A549 (cell line): Measurements from ENCODE around the gene TBC1D8. TPM values are rescaled to one million over a fixed set of nuclear protein-coding genes. Genes with fewer than 3 reads are reported as not detected.

Source experiments
- ATAC-seq, 2 experiments: fragments of 200-7000 bp in 1 of 2; fragments of >200 bp in 1 of 2; cut with Nextera tagmentation in 1 of 2; cut with Tn5 transposase in 1 of 2; 3 replicates each; pipeline versions ENCODE4 v1.8.0 to v1.9.1; 2018 to 2020; ENCODE audit warnings: mild to moderate bottlenecking in 1 of 2, moderate library complexity in 1 of 2
- CTCF ChIA-PET: fragments of 300-600 bp; sonication (Branson Sonifier 250); formaldehyde crosslinking; extraction: SDS; loops from one replicate; lab custom pipeline; 2021; ENCODE audit warnings: antibody characterized with exemption, inconsistent platforms; lab: Yijun Ruan, JAX
- POLR2A ChIA-PET: fragments of 350-600 bp; formaldehyde crosslinking; extraction: SDS; loops from one replicate; lab custom pipeline; 2021; ENCODE audit warnings: antibody characterized with exemption, inconsistent platforms; lab: Yijun Ruan, JAX
- DNase-seq, 2 experiments: peaks; one replicate each; pipeline versions ENCODE4 v3.0.0 to v3.0.0-alpha.2; 2011 to 2016; ENCODE audit warnings: low read depth in 1 of 2, low spot score in 1 of 2
- FAIRE-seq: peaks from 2 replicates; lab custom pipeline; 2011; peaks lifted over from hg19 to GRCh38; lab: Jason Lieb, UNC
- H3K27ac ChIP-seq, 2 experiments: fragments of >200 bp; sonication (Bioruptor Twin); formaldehyde crosslinking; 3 replicates each; pipeline ENCODE4 v1.5.1; 2016 to 2017
- H3K4me1 ChIP-seq: fragments of >200 bp; sonication (Bioruptor Twin); formaldehyde crosslinking; 3 replicates; pipeline ENCODE4 v1.6.1; 2016
- H3K4me2 ChIP-seq: fragments of >200 bp; sonication (Bioruptor Twin); formaldehyde crosslinking; 3 replicates; pipeline ENCODE4 v1.6.1; 2016
- H3K4me3 ChIP-seq: fragments of >200 bp; sonication (Bioruptor Twin); formaldehyde crosslinking; 3 replicates; pipeline ENCODE4 v1.5.1; 2016
- H3K9me3 ChIP-seq: fragments of >200 bp; sonication (Bioruptor Twin); formaldehyde crosslinking; 3 replicates; pipeline ENCODE4 v1.6.1; 2016
- ATOH8 ChIP-seq: fragments of 250-450 bp; sonication (Bioruptor Pico); IDR thresholded peaks from 2 replicates; pipeline ENCODE4 v1.5.0; 2020; ENCODE audit warnings: low read depth, mild to moderate bottlenecking, moderate library complexity
- BCL3 ChIP-seq: fragments of >200 bp; sonication (Bioruptor Twin); formaldehyde crosslinking; IDR thresholded peaks from 3 replicates; pipeline ENCODE4 v1.6.1; 2016
- CEBPB ChIP-seq, 2 experiments: fragments of >200 bp in 1 of 2; sonication (Bioruptor Twin) in 1 of 2; formaldehyde crosslinking in 1 of 2; IDR thresholded peaks; 2 replicates each; pipeline ENCODE4 v1.6.1; 2012 to 2016
- FOSL2 ChIP-seq, 2 experiments: fragments of 450-650 bp in 1 of 2; fragments of >200 bp in 1 of 2; sonication (Bioruptor Twin) in 1 of 2; formaldehyde crosslinking; IDR thresholded peaks; 2 replicates each; pipeline versions ENCODE4 v1.5.0 to v1.6.1; 2016 to 2020; ENCODE audit warnings: mild to moderate bottlenecking in 1 of 2, moderate library complexity in 1 of 2
- HMGXB4 ChIP-seq: fragments of 250-450 bp; sonication (Bioruptor Pico); IDR thresholded peaks from 2 replicates; pipeline ENCODE4 v1.5.0; 2021; ENCODE audit warnings: mild to moderate bottlenecking, moderate library complexity, borderline replicate concordance
- HOXA7 ChIP-seq: fragments of 250-450 bp; sonication (Bioruptor Pico); IDR thresholded peaks from 2 replicates; pipeline ENCODE4 v1.5.0; 2020; ENCODE audit warnings: mild to moderate bottlenecking, moderate library complexity
- HOXB13 ChIP-seq: fragments of 250-450 bp; sonication (Bioruptor Pico); IDR thresholded peaks from 2 replicates; pipeline ENCODE4 v1.5.0; 2020; ENCODE audit warnings: low read depth, mild to moderate bottlenecking, moderate library complexity
- HOXB5 ChIP-seq: fragments of 250-450 bp; sonication (Bioruptor Pico); IDR thresholded peaks from 2 replicates; pipeline ENCODE4 v1.5.0; 2020; ENCODE audit warnings: mild to moderate bottlenecking, moderate library complexity
- KDM1A ChIP-seq: fragments of 200-600 bp; sonication (generic); IDR thresholded peaks from 2 replicates; pipeline ENCODE4 v1.6.1; 2016; ENCODE audit warnings: low read depth, mild to moderate bottlenecking
- MAX ChIP-seq: IDR thresholded peaks from 2 replicates; pipeline ENCODE4 v1.6.1; 2012
- NPAS2 ChIP-seq: fragments of 250-450 bp; sonication (Bioruptor Pico); IDR thresholded peaks from 2 replicates; pipeline ENCODE4 v1.8.0; 2022; ENCODE audit warnings: mild to moderate bottlenecking, moderate library complexity, borderline replicate concordance
- PBX3 ChIP-seq: IDR thresholded peaks from 2 replicates; pipeline ENCODE4 v1.6.1; 2012
- RAD21 ChIP-seq, 2 experiments: fragments of >200 bp in 1 of 2; sonication (Bioruptor Twin) in 1 of 2; formaldehyde crosslinking in 1 of 2; IDR thresholded peaks in 1 of 2; conservative IDR thresholded peaks in 1 of 2; 2 replicates in 1 of 2; 3 replicates in 1 of 2; pipeline ENCODE4 v1.6.1; 2012 to 2018; ENCODE audit warnings: inconsistent platforms in 1 of 2
- TP53 ChIP-seq: fragments of 250-450 bp; sonication (Bioruptor Pico); IDR thresholded peaks from 2 replicates; pipeline ENCODE4 v1.5.0; 2021; ENCODE audit warnings: mild to moderate bottlenecking, moderate library complexity
- WGBS: methylation state at CpG from one replicate; pipeline ENCODE4 v1.1.6; 2017; ENCODE audit errors: missing lambda C conversion rate; 5-methylcytosine and 5-hydroxymethylcytosine counted together
- polyA plus RNA-seq, 4 experiments: library from polyadenylated mRNA; depleted of rRNA in 3 of 4; stranded (reverse); fragments of >200 nt; fragmentation: RNase III in 1 of 4; extraction: RNeasy Plus Mini Kit Qiagen cat#74134 plus additional on column Dnase treatment in 1 of 4; gene quantifications; 2 replicates in 3 of 4; 3 replicates in 1 of 4; pipeline ENCODE4 v1.2.3, GENCODE V29; 2011 to 2017

TBC1D8 gene
- polyA plus RNA-seq, 2 of the 4 experiments (the other 2 are of a cell fraction): 35.3 to 107 TPM

- no peak for TF ChIP-seq PBX3
- TF ChIP-seq HOXB5 (CRISPR knock-in tag): no peak
- TF ChIP-seq RAD21 (conservative IDR thresholded peaks at IDR 0.05 in 1 of 2, IDR thresholded peaks at IDR 0.05 in 1 of 2): no peak
- no peak for TF ChIP-seq MAX
- TF ChIP-seq TP53 (CRISPR knock-in tag): no peak
- no peak for TF ChIP-seq HOXA7 (CRISPR knock-in tag)
- no peak for TF ChIP-seq NPAS2 (CRISPR knock-in tag)
- TF ChIP-seq BCL3: no peak
- TF ChIP-seq FOSL2 (IDR thresholded peaks at IDR 0.05): no peak
- TF ChIP-seq FOSL2 (CRISPR knock-in tag; IDR thresholded peaks at IDR 0.05): no peak
- TF ChIP-seq, all 56 proteins: peak for 0
Measured at GRCh38 chr2:101135412-101136296, 15.5 kb downstream of the TBC1D8 start (continued).

GRCh38 chr2:101133492-101134100 is 17.6 kb downstream of the TBC1D8 start:
- peak overlapping the region; percentile 15; the same call in 2 of the 3 replicates for H3K4me2 ChIP-seq
- DNase-seq (no peak), ATAC-seq (no peak; a peak in 1 of 6 replicates)
- POLR2A ChIA-PET: no interaction called here
- CTCF ChIA-PET: interaction anchor here (1.1 kb wide), 1 partner anchor 97 kb away, joined by 3 read pairs; no protein-coding TSS in a partner anchor
- 0 out of 2 replicates have a peak, but pooled peaks have one; percentile 39 for TF ChIP-seq KDM1A
- no peak for TF ChIP-seq ATOH8 (CRISPR knock-in tag)
- TF ChIP-seq, all 56 proteins: peak for 1
- Histone ChIP-seq H3K9me3 (no peaks in the 10 kb centered on the region), H3K4me3 (no peak overlapping the region), H3K4me1 (peaks cover 63% of the 10 kb centered on the region), H3K27ac (peak overlapping the region in 1 of 2 experiments; percentile 14; a peak in 2 of 6 replicates)
- 89% methylated on average over 2 of the region's 2 CpGs for WGBS
- no peak for FAIRE-seq

- Histone ChIP-seq H3K4me2 (no peak overlapping the region), H3K9me3 (no peaks in the 10 kb centered on the region), H3K4me3 (no peak overlapping the region), H3K4me1 (peaks cover 69% of the 10 kb centered on the region), H3K27ac (peak overlapping the region in 1 of 2 experiments; percentile 10; a peak in 1 of 6 replicates)
- ChIA-PET CTCF (interaction anchor here (1.0 to 1.1 kb wide), 2 partner anchors 18 to 20 kb away, joined by 3 to 5 read pairs; no protein-coding TSS in a partner anchor), POLR2A (interaction anchor here (0.9 kb wide), 1 partner anchor 8 kb away, joined by 3 read pairs; no protein-coding TSS in a partner anchor)
- FAIRE-seq: no peak
- WGBS: 54% methylated on average over 2 of the region's 2 CpGs
- no peak for ATAC-seq
- TF ChIP-seq HMGXB4 (CRISPR knock-in tag): no peak
- TF ChIP-seq CEBPB (IDR thresholded peaks at IDR 0.05): no peak
- no peak for TF ChIP-seq HOXB13
- TF ChIP-seq MAX: no peak
- TF ChIP-seq ATOH8 (CRISPR knock-in tag): no peak
- no peak for DNase-seq
Measured at GRCh38 chr2:101132202-101132601, 19.0 kb downstream of the TBC1D8 start.
